HEK293T (cell line): ENCODE measurements around the gene PTPN4.

ENCODE experiments used
- CTCF ChIA-PET: fragments of 350-600 bp; formaldehyde crosslinking; extraction: SDS; loops from one replicate; lab custom pipeline; 2021; ENCODE audit warnings: antibody characterized with exemption, inconsistent platforms; lab: Yijun Ruan, JAX
- POLR2A ChIA-PET: fragments of 350-600 bp; formaldehyde crosslinking; extraction: SDS; loops from one replicate; lab custom pipeline; 2020; ENCODE audit warnings: antibody characterized with exemption, inconsistent platforms; lab: Yijun Ruan, JAX
- DNase-seq: peaks from one replicate; pipeline ENCODE4 v3.0.0; 2012; ENCODE audit warnings: mixed read lengths; ENCODE audit errors: extremely low spot score
- ARNT ChIP-seq: fragments of 450-650 bp; IDR thresholded peaks from 2 replicates; pipeline ENCODE4 v1.6.1; 2017; ENCODE audit warnings: mild to moderate bottlenecking
- BHLHE40 ChIP-seq: fragments of 450-650 bp; IDR thresholded peaks from 2 replicates; pipeline ENCODE4 v1.6.1; 2016; ENCODE audit warnings: mild to moderate bottlenecking, moderate library complexity, borderline replicate concordance
- CTBP1 ChIP-seq: fragments of 450-650 bp; IDR thresholded peaks from 2 replicates; pipeline ENCODE4 v1.6.1; 2016; ENCODE audit warnings: borderline replicate concordance
- ELF4 ChIP-seq: fragments of 450-650 bp; IDR thresholded peaks from 2 replicates; pipeline ENCODE4 v1.6.1; 2017; ENCODE audit warnings: antibody characterized with exemption
- FOXA1 ChIP-seq: fragments of 450-650 bp; IDR thresholded peaks from 2 replicates; pipeline ENCODE4 v1.6.1; 2016; ENCODE audit warnings: mild to moderate bottlenecking
- FOXK2 ChIP-seq: fragments of 450-650 bp; IDR thresholded peaks from 2 replicates; pipeline ENCODE4 v1.6.1; 2016; ENCODE audit warnings: mild to moderate bottlenecking
- FOXM1 ChIP-seq: fragments of 450-650 bp; IDR thresholded peaks from 2 replicates; pipeline ENCODE4 v1.6.1; 2017; ENCODE audit warnings: mild to moderate bottlenecking, borderline replicate concordance
- HDGF ChIP-seq: fragments of 450-650 bp; IDR thresholded peaks from 2 replicates; pipeline ENCODE4 v1.6.1; 2017; ENCODE audit warnings: antibody characterized with exemption, borderline replicate concordance
- L3MBTL2 ChIP-seq: fragments of 450-650 bp; conservative IDR thresholded peaks from 2 replicates; pipeline ENCODE4 v1.6.1; 2016; ENCODE audit warnings: mild to moderate bottlenecking
- LEF1 ChIP-seq: fragments of 450-650 bp; IDR thresholded peaks from 2 replicates; pipeline ENCODE4 v1.6.1; 2017; ENCODE audit warnings: mild to moderate bottlenecking, borderline replicate concordance
- NFRKB ChIP-seq: fragments of 450-650 bp; IDR thresholded peaks from 2 replicates; pipeline ENCODE4 v1.6.1; 2016; ENCODE audit warnings: mild to moderate bottlenecking, moderate library complexity
- SP1 ChIP-seq: fragments of 450-650 bp; IDR thresholded peaks from 2 replicates; pipeline ENCODE4 v1.6.1; 2017
- SUZ12 ChIP-seq: fragments of 450-650 bp; IDR thresholded peaks from 2 replicates; pipeline ENCODE4 v1.6.1; 2016; ENCODE audit warnings: mild to moderate bottlenecking
- TARDBP ChIP-seq: fragments of 450-650 bp; IDR thresholded peaks from 2 replicates; pipeline ENCODE4 v1.6.1; 2016
- ZNF384 ChIP-seq: fragments of 450-650 bp; IDR thresholded peaks from 2 replicates; pipeline ENCODE4 v1.6.1; 2016
- TF ChIP-seq, protein P1 (sequence below): fragments of 450-650 bp; IDR thresholded peaks from 2 replicates; pipeline ENCODE4 v1.6.1; 2016

The PTPN4 gene

DNA sequence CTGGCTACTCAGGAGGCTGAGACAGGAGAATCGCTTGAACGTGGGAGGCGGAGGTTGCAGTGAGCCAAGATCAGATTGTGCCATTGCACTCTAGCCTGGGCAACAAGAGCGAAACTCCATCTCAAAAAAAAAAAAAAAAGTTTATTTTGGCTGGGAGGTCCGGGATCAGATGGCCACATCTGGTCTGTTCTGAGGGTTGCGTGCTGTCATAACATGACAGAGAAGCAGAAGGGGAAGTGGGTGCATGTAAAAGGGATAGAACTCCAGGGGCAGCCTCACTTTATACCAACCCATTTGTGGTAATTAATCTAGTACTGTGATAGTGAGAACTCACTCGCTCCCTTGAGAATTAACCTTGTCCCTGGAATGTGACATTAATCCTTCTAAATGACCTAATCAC, 101.2 kb downstream of the PTPN4 start:
- no peak for DNase-seq
- TF ChIP-seq CTBP1 (no peak), TARDBP (no peak), ZNF384 (no peak), SUZ12 (no peak), FOXA1 (no peak), FOXK2 (no peak), FOXM1 (no peak), NFRKB (no peak), SP1 (no peak), ELF4 (no peak)
- TF ChIP-seq, protein P1, sequence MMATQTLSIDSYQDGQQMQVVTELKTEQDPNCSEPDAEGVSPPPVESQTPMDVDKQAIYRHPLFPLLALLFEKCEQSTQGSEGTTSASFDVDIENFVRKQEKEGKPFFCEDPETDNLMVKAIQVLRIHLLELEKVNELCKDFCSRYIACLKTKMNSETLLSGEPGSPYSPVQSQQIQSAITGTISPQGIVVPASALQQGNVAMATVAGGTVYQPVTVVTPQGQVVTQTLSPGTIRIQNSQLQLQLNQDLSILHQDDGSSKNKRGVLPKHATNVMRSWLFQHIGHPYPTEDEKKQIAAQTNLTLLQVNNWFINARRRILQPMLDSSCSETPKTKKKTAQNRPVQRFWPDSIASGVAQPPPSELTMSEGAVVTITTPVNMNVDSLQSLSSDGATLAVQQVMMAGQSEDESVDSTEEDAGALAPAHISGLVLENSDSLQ, result no peak
- CTCF ChIA-PET, result no interaction called here
- POLR2A ChIA-PET, result no interaction called here

DNA sequence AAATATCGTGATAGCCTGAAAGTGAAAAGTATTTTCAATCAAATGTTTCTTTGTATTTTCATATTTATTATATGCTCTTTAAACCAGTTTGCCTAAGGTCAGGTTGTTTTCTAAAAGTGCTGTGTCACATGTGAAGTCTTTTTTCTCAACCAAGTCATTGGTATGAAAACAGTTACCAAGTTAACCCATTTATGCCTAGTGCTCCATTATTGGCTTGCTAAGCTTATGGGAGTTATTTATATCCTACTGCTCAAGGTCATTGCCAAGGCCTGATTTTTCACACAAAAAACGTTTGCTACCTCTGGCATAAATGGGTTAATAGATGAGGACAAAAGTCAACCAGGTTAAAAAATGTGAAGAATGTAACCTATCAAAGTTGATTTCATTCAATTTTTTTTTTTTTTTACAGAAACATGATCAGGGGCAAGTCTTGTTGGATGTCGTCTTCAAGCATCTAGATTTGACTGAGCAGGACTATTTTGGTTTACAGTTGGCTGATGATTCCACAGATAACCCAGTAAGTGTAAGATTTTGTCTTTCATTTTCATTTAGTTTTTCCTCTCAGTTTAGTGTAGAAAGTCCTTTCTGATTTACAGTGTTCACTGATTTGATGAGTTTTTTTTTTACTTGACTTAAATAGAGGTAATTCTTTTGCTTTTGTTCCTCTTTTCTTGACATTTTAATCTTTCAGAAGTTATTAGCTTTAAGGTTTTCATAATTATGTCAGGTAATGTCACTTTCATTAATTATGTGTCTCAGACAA, 102.6 kb downstream of the PTPN4 start:
- ChIA-PET CTCF (no interaction called here), POLR2A (no interaction called here)
- no peak for DNase-seq
- TF ChIP-seq TARDBP, result no peak
- TF ChIP-seq ARNT, result no peak
- no peak for TF ChIP-seq SUZ12
- TF ChIP-seq FOXM1, result no peak
- no peak for TF ChIP-seq FOXK2
- TF ChIP-seq, protein P1, result no peak
- no peak for TF ChIP-seq LEF1
- no peak for TF ChIP-seq ZNF384
- no peak for TF ChIP-seq ELF4
- TF ChIP-seq BHLHE40, result no peak
- TF ChIP-seq NFRKB, result no peak

DNA sequence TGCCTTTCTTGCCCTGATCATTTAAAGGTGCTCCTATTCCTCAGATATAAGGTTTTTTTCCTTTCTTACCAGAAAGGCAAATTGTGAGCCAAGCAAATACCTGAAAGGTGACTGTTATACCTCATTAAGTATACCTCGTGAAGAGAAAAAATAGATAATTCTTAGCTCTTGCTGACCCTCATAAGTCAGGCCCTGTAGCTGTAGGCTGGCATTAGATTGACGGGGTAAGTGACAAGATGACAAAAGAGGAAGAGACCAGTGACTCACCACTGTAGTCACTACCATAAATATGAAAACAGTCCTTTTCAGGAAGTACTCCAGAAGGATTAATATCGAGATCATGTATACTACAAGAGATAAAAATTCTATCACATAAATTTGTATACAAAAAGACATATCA, 104.6 kb downstream of the PTPN4 start:
- ChIA-PET CTCF (no interaction called here), POLR2A (no interaction called here)
- no peak for TF ChIP-seq FOXK2
- TF ChIP-seq CTBP1, result no peak
- no peak for TF ChIP-seq ZNF384
- no peak for TF ChIP-seq L3MBTL2
- no peak for TF ChIP-seq NFRKB
- no peak for TF ChIP-seq HDGF
- TF ChIP-seq SP1, result no peak
- TF ChIP-seq FOXM1, result no peak
- TF ChIP-seq TARDBP, result no peak
- no peak for TF ChIP-seq SUZ12
- no peak for TF ChIP-seq ARNT
- TF ChIP-seq ELF4, result no peak
- TF ChIP-seq, protein P1, result no peak
- TF ChIP-seq BHLHE40, result no peak
- TF ChIP-seq FOXA1, result no peak
- TF ChIP-seq LEF1, result no peak
- no peak for DNase-seq

DNA sequence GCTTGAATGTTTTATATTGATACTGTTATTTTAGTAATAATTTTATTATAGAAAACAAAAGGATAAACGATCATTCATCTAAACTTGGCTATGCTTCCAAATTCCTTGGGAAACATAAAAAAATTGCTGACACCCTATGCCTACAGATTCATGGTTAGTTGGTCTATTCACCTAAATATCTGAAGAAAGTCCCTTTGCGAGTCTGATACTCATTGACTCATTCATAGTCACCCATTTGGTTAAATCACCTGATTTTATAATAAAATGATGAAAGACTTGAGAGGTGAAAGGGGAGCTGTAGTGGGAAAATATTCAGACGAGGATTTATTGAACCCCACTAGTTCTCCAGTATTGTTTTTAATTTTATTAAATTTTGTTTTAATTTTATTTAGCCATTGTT, 112.0 kb downstream of the PTPN4 start:
- no peak for DNase-seq
- TF ChIP-seq NFRKB (no peak), FOXK2 (no peak), ZNF384 (no peak), LEF1 (no peak), FOXA1 (no peak), CTBP1 (no peak), ELF4 (no peak), ARNT (no peak), SP1 (no peak), L3MBTL2 (no peak), SUZ12 (no peak), BHLHE40 (no peak), TARDBP (no peak), HDGF (no peak), FOXM1 (no peak)
- TF ChIP-seq, protein P1, result no peak
- CTCF ChIA-PET, result no interaction called here
- POLR2A ChIA-PET, result no interaction called here

DNA sequence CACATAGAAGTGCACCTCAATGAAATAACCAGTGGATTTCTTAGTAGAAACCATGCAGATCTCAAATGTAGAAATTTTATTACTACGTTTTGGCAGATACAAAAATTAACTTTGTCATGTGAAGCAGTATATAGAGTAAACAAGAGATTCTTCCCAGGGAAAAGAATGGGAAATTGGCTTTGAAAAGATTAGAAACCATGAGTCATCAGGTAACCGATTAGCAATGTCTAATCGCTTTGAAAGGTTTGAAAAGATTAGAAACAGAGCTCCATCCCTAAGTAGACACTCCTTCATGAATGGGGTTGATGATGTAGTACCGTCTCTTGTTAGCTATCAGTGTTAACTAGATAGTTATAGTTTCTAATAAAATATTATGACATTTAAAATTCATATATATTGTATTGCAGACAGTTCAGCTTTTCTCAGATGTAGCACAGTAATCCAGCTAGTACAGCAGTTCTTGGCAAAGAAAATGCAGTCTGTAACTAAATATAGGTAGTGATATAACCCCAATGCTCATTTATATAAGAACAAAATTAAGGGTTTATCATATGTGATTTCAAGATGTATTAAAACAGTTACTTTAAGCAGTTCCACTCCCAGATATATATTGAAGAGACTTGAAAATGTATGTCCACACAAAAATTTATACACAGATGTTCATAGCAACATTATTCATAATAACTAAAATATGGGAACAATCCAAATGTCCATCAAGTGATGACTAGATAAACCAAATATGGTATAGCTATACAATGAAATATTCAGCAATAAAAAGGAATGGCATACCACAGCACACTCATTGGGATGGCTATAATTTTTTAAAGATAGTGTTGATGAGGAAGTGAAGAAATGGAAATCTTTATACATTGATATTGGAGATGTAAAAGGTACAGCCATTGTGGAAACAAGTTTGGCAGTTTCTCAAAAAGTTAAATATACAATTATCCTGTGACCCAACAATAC, 113.9 kb downstream of the PTPN4 start:
- no peak for DNase-seq
- TF ChIP-seq ELF4 (no peak), TARDBP (no peak), FOXK2 (no peak), HDGF (no peak), BHLHE40 (no peak), NFRKB (no peak), L3MBTL2 (no peak), FOXM1 (no peak), SUZ12 (no peak), FOXA1 (no peak), CTBP1 (no peak), LEF1 (no peak), SP1 (no peak), ARNT (no peak), ZNF384 (no peak)
- TF ChIP-seq, protein P1, result no peak
- ChIA-PET CTCF (interaction anchor here (0.6 kb wide), 1 partner anchor 1603 kb away, joined by 3 read pairs; no protein-coding TSS in a partner anchor), POLR2A (no interaction called here)
